ENCODE results near the gene DCAF11.

DNA sequence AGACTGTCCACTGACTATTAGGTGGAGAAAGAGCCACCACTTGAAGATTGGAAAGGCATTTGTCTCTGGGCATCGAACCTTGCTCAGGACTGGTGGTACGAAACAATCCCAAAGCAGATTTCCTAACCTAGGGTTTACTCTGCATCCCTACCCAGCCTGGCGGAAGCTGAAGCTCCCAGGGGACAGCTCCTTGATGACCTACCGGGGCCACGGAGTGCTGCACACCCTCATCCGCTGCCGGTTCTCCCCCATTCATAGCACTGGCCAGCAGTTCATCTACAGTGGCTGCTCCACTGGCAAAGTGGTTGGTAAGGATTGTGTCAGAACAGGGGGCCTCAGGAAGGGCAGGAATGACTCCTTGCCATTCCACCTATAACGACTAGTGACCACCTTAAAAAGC is 6.6 kb downstream of the DCAF11 start:
- TF ChIP-seq EZH2 (IDR thresholded peaks at IDR 0.05; ENCODE audit: insufficient read depth, poor library complexity, severe bottlenecking), result no peak
- TF ChIP-seq EZH2phosphoT487 (IDR thresholded peaks at IDR 0.05; ENCODE audit: insufficient read depth, low read depth), result no peak

Measured in GM23248 (cell line).